HG02610 (cell line): ENCODE measurements around the gene SPINT4.
"Not testable (repeated sequence)": the region's sequence is repeated elsewhere in the genome, so short reads cannot be mapped to it uniquely, and the experiment has no call there.

Experiments
- ATAC-seq: cut with Tn5 transposase; IDR thresholded peaks from one replicate; pipeline ENCODE4 v1.9.1; 2021; ENCODE audit warnings: mild to moderate bottlenecking, moderate library complexity; ENCODE audit not compliant: unreplicated experiment

The SPINT4 gene

DNA sequence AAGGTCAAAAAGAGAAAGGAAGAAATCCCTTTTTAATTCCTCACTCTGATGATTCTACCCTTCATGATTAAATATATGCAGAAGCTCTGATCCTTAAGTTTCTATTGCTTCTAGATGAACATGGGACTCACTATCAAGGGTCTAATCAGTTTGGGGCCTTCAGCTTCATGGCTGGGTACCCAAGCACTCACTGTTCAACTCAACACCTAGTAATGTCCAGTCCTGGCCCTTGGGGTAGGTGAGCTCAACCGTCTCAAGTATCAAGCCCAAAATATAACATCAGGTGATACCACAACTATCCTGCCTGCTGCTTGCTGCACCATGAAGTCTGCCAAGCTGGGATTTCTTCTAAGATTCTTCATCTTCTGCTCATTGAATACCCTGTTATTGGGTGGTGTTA, at the start of gene SPINT4:
Gene SPINT4 (plus strand): TSS at position 301 of the 400 bp plus-strand sequence. CDS start 21 bp downstream, at position 322.
- ATAC-seq: no peak

DNA sequence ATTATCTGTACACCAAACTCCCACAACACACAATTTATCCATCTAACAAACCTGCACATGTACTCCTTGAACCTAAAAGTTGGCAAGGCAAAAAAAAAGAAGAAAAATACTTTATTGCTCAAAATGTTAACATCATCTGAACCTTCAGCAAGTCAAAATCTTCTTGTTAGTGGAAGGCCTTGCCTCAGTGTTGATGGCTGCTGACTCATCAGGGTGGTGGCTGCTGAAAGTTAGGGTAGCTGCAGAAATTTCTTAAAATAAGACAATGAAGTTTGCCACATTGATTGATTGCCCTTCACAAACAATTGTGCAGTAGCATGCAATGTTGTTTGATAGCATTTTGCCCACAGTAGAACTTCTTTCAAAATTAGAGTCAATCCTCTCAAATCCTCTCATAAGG, 49.4 kb upstream of the SPINT4 start:
- ATAC-seq: no peak

DNA sequence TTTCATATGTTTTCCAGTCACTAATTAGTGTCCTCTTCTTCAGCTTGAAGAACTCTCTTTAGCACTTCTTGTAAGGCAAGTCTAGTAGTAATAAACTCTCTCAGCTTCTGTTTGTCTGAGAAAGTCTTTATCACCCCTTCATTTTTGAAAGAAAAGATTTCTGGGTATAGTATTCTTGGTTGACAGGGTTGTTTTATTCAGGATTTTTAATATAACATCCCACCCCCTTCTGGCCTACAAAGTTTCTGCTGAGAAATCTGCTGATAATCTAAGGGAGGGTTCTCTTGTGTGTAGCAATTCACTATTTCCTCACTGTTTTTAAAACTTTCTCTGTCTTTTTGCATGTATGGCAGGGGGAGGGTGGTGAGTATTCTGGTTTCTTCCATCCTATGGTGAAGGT, 42.5 kb upstream of the SPINT4 start:
- ATAC-seq: no peak

DNA sequence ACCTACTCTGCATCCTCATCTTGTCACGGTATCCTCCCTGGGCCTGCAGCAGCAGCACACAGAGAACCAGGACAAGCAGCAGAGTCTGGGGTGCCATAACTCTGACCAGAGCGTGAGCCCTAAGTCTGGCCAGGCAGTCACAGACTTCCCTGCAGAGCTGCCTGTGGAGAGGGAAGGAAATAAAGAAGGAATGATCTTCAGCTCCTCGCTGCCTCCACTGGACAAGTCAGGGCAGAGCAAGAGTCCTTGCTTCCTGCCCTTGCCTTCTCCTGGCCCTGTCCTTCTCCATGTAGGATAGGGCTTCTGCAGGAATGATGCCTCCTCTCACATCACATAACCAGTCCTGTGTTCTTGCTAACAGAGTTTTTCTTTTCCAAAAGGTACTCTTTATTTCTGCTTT, 36.3 kb upstream of the SPINT4 start:
- no peak for ATAC-seq

DNA sequence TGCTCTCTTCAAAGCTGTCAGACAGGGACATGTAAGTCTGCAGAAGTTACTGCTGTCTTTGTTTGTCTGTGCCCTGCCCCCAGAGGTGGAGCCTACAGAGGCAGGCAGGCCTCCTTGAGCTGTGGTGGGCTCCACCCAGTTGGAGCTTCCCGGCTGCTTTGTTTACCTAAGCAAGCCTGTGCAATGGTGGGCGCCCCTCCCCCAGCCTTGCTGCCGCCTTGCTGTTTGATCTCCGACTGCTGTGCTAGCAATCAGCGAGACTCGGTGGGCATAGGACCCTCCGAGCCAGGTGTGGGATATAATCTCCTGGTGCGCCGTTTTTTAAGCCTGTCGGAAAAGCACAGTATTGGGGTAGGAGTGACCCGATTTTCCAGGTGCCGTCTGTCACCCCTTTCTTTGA, 28.8 kb upstream of the SPINT4 start:
- ATAC-seq: not testable (repeated sequence)

DNA sequence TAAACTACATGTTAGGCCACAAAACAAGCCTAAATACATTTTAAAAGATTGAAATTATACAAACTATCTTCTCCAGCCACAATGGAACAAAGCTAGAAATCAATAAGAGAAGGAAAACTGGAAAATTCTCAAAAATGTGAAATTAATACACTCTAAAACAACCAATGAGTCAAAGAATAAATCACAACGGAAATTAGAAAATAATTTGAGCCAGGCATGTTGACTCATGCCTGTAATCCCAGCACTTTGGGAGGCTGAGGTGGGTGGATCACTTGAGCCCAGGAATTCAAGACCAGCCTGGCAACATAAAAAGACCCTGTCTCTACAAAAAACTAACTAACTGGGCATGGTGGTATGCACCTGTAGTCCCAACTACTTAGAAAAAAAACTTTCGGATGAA, 26.7 kb upstream of the SPINT4 start:
- no peak for ATAC-seq

DNA sequence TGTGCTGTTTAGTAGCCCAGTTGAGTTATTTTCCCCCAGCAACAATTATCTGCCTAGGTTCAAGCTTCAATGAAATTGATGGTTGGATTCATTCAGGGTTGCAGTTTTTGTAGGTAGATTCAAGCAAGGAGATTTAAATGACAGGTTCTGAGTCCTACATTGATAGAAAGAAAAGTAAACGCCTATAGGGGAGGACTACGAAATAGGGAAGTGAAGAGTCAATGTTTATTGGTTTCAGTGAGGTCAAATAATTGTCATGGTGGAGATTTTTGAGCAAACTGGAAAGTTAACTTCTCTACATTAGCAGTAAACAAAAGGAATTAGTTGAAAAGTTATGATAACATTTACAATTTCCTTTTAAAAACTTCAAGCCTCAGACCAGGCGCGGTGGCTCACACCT, 21.0 kb upstream of the SPINT4 start:
- ATAC-seq: no peak

DNA sequence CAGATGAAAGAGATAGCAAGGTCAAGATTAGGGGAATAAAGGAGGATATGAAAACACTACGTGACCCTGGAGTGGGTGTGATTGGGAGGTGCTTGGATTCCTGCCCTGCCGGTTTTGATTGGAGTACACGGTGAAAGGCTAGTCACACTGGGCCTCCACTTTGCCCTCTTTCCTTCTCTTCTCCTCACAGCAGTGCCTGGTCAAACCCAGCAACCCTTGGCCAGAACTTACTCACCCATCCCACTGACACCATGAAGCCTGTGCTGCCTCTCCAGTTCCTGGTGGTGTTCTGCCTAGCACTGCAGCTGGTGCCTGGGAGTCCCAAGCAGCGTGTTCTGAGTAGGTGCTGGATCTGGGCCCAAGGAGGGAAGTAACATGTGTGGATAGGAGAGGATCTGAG, 20.3 kb upstream of the SPINT4 start, which contains the start of gene WFDC13:
Gene WFDC13 (plus strand): TSS at position 166 of the 400 bp plus-strand sequence. CDS start 86 bp downstream, at position 252.
- ATAC-seq: no peak

DNA sequence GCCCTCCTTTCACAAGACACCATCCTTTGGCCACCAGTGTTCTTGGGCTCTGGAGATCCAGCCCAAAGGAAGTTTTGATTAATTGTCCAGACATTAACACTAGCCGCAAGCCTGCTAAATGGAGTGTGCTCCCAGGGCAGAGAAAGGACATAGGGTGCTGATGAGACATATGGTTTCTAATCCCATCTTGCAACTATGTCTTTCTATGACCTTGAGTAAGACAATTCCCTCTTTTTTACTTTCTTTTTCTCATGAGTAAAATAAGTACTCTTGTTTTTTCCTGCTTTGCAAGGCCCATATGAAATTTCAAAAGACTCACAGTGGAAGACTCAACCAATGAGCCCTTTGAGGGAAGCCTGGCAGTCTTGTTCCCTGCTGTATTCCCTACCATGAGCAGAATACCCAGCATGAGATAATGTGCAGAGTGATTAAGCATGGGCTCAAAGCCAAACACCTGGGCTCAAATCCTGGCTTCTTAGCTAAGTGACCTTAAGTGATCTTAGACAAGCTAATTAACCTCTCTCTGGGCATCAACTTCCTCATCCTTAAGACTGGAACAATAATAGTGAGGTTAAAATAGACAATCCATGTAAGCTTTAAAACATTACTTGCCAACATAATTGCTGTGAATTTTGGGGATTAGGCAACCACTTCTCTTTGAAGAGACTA, 17.0 kb upstream of the SPINT4 start, which contains the start of gene WFDC10B:
Gene WFDC10B (minus strand): TSS at position 51 of the 669 bp plus-strand sequence. CDS start 19,027 bp downstream, outside the sequence.
- no peak for ATAC-seq

DNA sequence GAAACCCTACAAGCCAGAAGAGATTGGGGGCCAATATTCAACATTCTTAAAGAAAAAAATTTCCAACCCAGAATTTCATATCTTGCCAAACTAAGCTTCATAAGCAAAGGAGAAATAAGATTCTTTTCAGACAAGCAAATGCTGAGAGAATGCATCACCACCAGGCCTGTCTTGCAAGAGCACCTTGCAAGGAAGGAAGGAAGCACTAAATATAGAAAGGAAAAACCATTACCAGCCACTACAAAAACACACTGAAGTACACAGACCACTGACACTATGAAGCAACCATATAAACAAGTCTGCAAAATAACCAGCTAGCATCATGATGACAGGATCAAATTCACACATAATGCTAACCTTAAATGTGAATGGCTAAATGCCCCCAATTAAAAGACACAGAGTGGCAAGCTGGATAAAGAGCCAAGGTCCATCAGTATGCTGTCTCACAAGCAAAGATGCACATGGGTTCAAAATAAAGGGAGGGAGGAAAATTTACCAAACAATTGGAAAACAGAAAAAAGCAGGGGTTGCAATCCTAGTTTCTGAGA, 5.9 kb upstream of the SPINT4 start:
- ATAC-seq: not testable (repeated sequence)

DNA sequence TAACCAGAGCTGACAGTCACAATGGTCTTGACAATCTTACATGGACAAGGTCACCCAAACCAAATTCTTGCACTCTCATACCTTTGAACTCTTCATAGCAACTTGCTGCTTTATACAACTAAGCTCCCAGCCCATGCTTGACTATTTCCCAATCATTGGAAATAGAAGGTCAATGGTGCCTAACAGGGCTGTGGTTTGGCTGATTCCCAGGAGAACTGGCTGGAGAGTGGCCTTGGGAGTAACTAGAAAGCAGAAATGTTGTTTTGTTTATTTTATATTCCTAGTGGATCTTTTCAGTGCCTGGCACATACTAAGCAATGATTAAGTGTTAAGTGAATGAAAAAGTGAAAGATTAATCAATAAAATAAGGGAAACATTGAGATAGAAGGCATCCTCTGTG, 3.0 kb downstream of the SPINT4 start:
- ATAC-seq: no peak

DNA sequence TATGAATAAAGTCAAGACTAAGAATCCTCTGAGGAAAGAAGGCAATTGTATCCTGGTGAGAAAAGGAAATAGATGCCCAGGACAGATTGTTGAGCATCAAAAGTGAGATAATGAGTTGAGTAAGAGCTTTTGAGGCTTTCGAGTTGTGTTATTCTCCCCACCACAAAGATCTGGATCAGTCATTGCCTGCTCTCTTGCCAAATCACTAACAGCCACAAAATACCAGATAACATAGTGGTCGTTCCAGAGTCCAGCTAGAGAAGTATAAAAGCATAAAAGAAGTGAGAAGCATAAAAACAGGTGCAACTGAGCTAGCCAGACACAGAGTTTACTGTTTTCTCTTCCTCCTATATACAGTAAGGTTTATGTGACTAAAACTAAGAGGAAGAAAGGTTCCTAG, 4.9 kb downstream of the SPINT4 start:
- no peak for ATAC-seq

DNA sequence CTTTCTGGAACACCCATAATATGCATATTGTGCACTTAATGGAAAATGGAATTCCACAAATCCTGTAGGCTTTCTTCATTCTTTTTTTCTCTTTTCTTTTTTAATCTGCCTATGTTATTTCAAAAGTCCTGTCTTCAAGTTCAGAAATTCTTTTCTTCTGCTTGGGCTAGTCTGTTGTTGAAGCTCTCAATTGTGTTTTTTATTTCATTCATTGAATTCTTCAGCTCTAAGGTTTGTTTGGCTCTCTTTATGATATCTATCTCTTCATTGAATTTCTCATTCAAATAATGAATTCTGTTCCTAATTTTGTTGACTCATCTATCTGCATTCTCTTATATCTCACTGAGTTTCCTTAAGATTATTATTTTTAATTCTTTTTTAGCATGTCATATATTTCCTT, 10.1 kb downstream of the SPINT4 start:
- no peak for ATAC-seq

DNA sequence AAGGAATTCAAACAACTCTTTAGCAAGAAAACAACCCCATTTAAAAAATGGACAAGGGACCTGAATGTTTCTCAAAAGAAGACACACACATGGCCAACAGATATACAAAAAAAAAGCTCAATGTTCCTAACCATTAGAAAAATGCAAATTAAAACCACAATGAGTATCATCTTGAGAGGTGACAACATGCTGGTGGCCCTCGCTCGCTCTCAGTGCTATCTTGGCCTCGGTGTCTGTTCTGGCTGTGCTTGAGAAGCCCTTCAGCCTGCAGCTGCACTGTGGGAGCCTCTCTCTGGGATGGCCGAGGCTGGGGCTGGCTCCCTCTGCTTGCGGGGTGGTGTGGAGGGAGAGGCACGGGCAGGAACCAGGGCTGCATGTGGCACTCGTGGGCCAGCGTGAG, 13.4 kb downstream of the SPINT4 start:
- no peak for ATAC-seq

DNA sequence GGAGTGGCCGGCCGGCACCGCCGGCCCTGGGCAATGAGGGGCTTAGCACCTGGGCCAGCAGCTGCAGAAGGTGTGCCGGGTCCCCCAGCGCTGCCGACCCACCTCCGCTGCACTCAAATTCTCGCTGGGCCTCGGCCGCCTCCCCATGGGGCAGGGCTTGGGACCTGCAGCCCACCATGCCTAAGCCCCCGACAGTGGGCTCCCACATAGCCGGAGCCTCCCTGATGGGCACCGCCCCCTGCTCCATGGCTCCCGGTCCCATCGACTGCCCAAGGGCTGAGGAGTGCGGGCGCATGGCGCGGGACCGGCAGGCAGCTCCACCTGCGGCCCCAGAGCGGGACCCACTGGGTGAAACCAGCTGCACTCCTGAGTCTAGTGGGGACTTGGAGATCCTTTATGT, 13.8 kb downstream of the SPINT4 start:
- ATAC-seq: no peak

DNA sequence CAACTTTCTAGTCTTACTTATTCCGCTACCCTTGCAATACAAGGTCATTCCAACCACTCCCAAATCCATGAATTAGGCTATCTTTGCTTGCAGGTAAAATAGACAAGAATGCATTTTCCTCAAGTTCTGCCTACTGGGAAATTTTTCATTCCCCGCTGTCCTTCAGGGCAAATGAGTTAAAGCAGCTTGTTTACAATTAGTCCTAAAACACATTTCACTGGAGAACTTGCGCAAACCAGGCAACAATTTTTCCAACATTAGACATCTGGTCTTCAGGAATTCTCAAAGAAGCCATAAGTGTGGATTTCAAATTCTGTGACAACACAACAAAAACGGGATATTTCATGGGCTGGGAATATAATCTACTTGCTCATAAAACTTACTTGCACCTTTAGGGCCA, 20.4 kb downstream of the SPINT4 start:
- ATAC-seq: no peak

DNA sequence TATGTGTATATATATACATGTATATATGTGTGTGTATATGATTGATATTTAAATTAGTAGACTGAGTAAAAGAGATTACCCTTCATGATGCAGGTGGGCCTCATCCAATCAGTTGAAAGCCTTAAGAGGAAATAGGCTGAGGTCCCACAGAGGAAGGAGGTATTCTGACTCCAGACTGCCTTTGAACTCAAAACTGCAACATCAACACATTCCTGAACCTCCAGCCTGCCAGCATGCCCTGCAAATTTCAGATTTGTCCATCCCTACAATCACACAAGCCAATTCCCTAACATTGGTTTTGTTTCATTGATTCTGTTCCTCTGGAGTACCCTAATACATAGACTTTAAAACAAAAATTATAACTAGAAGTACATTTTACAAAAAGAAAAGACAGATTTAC, 22.9 kb downstream of the SPINT4 start:
- no peak for ATAC-seq

DNA sequence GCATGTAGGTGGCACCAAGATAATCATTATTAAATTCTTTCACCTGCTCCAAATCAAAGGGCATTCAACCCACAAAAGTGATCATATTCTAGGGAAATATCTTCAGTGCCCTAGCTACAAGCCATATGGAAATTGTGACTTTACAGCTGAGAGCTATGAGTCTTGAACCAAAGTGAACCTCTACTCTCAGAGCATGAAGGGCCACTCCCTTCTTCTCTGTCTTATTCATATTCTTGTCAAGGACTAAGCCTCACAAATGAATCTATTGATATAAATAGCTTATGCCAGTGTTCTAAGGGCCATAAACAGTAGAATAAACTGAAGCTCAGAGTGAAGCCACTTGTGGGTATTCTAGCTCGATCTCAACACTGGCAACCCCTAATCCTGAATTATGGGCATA, 29.6 kb downstream of the SPINT4 start:
- ATAC-seq: no peak

DNA sequence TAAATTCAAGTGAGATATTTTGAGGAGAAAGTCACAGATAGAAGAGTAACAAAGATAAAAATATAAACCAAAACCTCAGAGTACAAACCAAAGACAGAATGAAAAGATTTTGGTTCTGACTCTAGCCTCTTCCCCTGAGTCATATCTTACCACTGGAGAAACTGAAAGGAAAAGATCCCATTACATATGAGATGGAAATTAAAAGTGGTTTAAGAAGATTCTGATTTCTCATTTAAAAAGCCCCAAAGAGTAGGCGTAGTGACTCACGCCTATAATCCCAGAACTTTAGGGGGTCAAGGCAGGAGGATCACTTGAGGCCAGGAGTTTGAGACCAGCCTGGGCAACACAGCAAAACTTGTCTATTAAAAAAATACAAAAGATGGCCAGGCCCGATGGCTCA, 30.6 kb downstream of the SPINT4 start:
- no peak for ATAC-seq

DNA sequence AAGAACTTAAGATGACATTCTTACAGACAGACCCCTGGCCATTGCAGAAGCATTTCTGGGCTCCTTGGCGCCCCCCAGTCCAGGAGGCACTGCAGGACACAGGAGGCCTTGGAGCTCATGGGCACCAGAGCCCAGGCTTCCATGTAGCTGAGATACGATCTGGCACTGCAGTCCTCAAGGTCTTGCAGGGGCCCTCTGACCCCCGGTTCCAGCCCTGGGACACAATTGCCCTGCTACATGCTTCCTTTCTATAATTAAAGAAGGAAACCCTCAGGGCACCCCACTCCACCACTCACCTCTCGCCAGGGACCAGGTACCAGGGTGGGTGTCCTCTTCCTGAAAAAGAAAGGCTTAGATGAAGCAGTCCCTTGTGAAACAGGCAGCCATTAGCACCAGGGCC, 35.9 kb downstream of the SPINT4 start:
- ATAC-seq: no peak

DNA sequence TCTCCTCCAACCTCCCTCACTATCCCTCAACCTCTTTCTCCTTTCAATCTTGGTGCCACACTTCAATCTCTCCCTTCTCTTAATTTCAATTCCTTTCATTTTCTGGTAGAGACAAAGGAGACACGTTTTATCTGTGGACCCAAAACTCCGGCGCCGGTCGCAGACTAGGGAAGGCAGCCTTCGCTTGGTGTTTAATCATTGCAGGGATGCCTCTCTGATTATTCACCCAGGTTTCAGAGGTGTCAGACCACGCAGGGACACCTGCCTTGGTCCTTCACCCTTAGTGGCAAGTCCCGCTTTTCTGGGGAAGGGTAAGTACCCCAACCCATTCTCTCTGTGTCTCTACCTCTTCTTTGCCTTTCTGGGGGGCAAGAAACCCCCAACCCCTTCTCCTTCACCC, 37.8 kb downstream of the SPINT4 start:
- not testable (repeated sequence) for ATAC-seq

DNA sequence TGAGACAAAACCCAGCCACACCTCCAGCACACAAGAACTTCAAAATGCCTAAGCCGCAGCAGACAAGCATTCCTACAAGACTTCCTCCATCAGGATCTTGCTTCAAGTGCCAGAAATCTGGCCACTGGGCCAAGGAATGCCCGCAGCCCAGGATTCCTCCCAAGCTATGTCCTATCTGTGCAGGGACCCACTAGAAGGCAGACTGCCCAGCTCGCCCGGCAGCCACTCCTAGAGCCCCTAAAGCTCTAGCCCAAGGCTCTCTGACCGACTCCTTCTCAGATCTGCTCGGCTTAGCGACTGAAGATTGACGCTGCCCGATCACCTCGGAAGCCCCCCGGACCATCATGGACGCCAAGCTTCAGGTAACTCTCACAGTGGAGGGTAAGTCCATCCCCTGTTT, 39.8 kb downstream of the SPINT4 start:
- ATAC-seq: not testable (repeated sequence)
